GM12864 (cell line): ENCODE measurements around the gene C7orf57.
A peak's percentile ranks its signal among the peaks of the same experiment; 100 is the strongest.
"Not testable (repeated sequence)": the region's sequence is repeated elsewhere in the genome, so short reads cannot be mapped to it uniquely, and the experiment has no call there.

Source experiments
- DNase-seq: peaks from one replicate; pipeline ENCODE4 v3.0.0-alpha.2; 2011; ENCODE audit warnings: low read depth
- H3K4me3 ChIP-seq: 2 replicates; pipeline ENCODE4 v1.5.1; 2011; ENCODE audit warnings: mild to moderate bottlenecking, low read depth, low read length, control low read depth
- TF ChIP-seq, protein P1 (sequence below): IDR thresholded peaks from 2 replicates; pipeline ENCODE4 v1.5.1; 2011; ENCODE audit warnings: low read depth, mild to moderate bottlenecking, moderate library complexity, low read length, control low read depth, inconsistent platforms; ENCODE audit errors: missing control alignments

The C7orf57 gene

DNA sequence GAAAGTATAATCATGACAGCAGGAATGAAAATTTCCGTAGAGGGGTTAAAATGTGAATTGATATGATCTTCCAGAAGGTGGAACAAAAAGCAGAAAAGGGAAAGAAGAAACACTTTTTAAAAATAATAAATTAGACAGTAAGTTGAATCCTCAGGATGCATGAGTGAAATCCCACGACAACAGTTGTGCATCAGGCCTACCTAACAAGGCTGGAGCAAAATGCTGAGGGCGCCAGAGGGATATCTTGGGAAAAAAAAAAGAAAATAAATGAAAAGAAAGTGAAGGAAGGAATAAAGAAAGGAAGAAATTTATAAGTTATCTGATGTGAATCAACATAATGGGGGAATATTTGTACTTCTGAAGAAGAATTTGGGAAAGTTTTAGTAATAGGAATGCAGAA, 42.9 kb upstream of the C7orf57 start:
- H3K4me3 ChIP-seq = no peak overlapping the region
- TF ChIP-seq, protein P1, sequence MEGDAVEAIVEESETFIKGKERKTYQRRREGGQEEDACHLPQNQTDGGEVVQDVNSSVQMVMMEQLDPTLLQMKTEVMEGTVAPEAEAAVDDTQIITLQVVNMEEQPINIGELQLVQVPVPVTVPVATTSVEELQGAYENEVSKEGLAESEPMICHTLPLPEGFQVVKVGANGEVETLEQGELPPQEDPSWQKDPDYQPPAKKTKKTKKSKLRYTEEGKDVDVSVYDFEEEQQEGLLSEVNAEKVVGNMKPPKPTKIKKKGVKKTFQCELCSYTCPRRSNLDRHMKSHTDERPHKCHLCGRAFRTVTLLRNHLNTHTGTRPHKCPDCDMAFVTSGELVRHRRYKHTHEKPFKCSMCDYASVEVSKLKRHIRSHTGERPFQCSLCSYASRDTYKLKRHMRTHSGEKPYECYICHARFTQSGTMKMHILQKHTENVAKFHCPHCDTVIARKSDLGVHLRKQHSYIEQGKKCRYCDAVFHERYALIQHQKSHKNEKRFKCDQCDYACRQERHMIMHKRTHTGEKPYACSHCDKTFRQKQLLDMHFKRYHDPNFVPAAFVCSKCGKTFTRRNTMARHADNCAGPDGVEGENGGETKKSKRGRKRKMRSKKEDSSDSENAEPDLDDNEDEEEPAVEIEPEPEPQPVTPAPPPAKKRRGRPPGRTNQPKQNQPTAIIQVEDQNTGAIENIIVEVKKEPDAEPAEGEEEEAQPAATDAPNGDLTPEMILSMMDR = no peak
- DNase-seq = no peak

DNA sequence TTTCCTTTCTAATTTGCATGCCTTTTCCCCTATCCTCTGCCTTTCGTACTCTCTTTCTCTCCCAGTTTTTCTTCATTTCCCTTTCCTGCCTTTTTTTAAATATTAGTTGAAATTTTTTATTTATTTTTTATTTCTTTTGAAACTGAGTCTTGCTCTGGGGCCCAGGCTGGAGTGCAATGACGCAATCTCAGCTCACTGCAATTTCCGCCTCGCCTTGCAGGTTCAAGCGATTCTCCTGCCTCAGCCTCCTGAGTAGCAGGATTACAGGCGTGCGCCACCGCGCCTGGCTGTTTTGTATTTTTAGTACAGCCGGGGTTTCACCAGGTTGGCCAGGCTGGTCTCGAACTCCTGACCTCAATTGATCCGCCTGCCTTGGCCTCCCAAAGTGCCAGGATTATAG, 35.9 kb upstream of the C7orf57 start:
- TF ChIP-seq, protein P1 = no peak
- no peak overlapping the region for H3K4me3 ChIP-seq
- no peak for DNase-seq

DNA sequence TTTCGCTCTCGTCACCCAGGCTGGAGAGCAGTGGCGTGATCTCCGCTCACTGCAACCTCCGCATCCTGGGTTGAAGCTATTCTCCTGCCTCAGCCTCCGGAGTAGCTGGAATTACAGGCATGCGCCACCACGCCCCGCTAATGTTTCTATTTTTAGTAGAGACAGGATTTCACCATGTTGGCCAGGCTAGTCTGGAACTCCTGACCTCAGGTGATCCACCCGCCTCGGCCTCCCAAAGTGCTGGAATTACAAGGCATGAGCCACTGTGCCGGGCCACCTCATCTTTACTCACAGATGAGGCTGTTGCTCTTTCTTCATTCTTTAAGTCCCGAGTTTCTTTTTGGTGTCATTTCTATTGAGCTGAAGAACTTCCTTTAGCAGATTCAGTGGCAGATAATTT, 35.2 kb upstream of the C7orf57 start:
- not testable (repeated sequence) for H3K4me3 ChIP-seq, DNase-seq

DNA sequence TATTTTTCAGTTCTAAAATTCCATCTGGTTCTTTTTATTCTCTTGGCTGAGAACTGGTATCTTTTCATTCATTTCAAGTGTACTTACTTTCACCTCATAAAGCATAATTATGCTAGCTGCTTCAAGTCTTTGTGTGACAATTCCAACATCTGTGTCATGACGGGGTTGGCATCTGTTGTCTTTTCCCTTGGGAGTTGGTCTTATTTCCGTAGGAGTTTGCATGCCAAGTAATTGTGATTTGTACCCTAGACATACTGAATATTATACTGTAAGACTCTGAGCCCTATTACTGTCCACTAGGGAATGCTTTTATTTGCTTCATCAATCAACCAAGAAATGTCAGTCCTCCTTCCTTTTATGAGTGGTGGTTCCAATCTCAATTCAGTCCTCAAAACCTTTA, 31.3 kb upstream of the C7orf57 start:
- no peak for DNase-seq
- TF ChIP-seq, protein P1 = no peak
- no peak overlapping the region for H3K4me3 ChIP-seq

DNA sequence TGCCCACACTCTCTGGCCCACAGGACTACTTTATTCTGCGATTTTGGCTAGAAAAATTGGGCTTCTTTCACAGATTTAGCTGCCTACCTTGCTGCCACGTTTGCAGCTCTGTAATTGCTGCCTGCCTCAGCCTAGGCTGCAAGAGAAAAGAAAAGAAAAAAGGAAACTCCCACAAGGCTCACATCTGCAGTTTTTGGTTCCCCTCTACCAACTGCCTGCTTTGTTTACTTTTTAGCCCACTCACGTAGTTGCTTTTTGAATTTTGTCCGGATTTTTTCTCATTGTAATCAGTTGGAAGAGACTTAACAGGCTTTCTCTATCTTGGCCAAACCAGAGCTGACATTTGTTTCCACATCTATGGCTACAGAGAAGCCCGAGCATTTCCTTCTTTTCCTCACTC, 30.7 kb upstream of the C7orf57 start:
- TF ChIP-seq, protein P1 = no peak
- no peak for DNase-seq
- H3K4me3 ChIP-seq = peak overlapping the region; percentile 40

DNA sequence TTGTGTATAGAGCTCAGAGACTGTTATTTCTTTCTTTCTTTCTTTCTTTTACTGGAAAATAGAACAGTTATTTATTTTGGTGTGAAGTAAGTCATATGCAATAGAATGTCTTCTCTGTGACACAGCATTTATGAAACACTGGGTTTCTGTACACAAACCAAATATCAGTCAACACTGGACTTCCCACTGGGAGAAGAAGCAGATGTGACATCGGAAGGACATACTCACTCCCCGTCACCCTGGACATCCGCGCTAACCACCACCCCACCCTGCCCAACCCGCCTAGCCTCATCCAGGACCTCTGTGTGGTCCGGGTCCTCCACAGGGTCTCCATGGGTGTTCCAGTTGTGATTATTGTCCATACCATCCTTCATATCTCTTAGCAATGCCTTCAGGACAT, 28.5 kb upstream of the C7orf57 start:
- DNase-seq = no peak
- no peak overlapping the region for H3K4me3 ChIP-seq
- TF ChIP-seq, protein P1 = no peak

DNA sequence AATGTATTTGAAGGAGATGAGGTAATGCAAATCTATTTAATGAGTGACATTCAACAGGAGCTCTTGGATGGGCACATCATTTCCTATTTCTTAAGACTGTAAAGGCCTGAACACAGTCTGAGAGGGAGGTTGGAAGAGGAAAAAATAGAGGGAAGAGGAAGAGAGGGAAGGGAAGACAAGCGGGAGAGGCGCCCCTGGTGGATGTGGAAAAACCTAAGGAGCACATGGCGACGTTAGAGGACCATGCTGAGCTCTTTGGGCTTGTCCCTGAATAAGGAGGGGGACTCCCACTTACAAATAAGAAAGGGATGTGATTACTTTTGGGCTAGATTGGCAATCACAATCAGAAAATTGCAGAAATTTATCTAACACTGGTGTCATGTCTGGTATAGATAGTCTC, 26.1 kb upstream of the C7orf57 start:
- no peak overlapping the region for H3K4me3 ChIP-seq
- TF ChIP-seq, protein P1 = no peak
- DNase-seq = no peak

DNA sequence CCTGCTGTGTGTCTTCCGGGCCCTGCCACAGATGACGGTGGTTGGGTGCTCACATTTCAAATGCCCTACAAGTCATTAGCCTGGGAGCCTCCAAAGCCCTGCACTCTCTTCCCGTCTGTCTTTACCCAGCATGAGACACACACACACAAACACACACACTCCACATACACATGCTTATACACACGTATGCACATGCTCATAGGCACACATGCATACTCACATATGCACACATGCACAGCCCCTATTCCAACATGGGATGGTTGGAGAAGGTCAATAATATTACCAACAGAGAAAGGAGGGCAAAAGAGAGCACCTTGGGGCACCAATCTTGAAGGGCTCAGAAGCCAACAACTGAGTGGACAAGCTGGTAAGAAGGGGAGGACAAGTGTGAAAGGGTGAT, 25.4 kb upstream of the C7orf57 start:
- no peak for DNase-seq
- TF ChIP-seq, protein P1 = no peak
- no peak overlapping the region for H3K4me3 ChIP-seq
